Activated CD8-positive, alpha-beta T cell treated with anti-CD3 and anti-CD28 coated beads, Interleukin-2, amount 10 ng/mL, durations not matched to agents 7 days and 5 days (primary cell): Measurements from ENCODE around the gene COL4A1. TPM values are rescaled to one million over a fixed set of nuclear protein-coding genes. Genes with fewer than 3 reads are reported as not detected.

ENCODE experiments used
- ATAC-seq: fragments of 150-1000 bp; cut with Tn5 transposase; one replicate; pipeline ENCODE4 v1.10.0; 2021; ENCODE audit warnings: moderate library complexity
- CTCF ChIA-PET: fragments of 350-600 bp; sonication (Branson Sonifier 250); formaldehyde crosslinking; loops from one replicate; lab custom pipeline; 2021; ENCODE audit warnings: antibody characterized with exemption; lab: Charles Lee
- POLR2A ChIA-PET: fragments of 350-600 bp; sonication (Branson Sonifier 250); formaldehyde crosslinking; loops from one replicate; lab custom pipeline; 2021; ENCODE audit warnings: antibody characterized with exemption; lab: Charles Lee
- DNase-seq: peaks from one replicate; pipeline ENCODE4 v3.0.0-alpha.2; 2020
- H3K27ac Mint-ChIP-seq: one replicate; pipeline ENCODE4 v1.8.0; 2021; ENCODE audit warnings: mild to moderate bottlenecking, mixed read lengths
- H3K27me3 Mint-ChIP-seq: one replicate; pipeline ENCODE4 v1.8.0; 2021; ENCODE audit warnings: low read depth, mixed read lengths
- H3K36me3 Mint-ChIP-seq: one replicate; pipeline ENCODE4 v1.8.0; 2021; ENCODE audit warnings: low read depth, mixed read lengths
- H3K4me1 Mint-ChIP-seq: one replicate; pipeline ENCODE4 v1.8.0; 2021; ENCODE audit warnings: low read depth, mixed read lengths
- H3K4me3 Mint-ChIP-seq: one replicate; pipeline ENCODE4 v1.8.0; 2021; ENCODE audit warnings: mild to moderate bottlenecking, mixed read lengths
- H3K9me3 Mint-ChIP-seq: one replicate; pipeline ENCODE4 v1.8.0; 2022; ENCODE audit warnings: mixed read lengths; ENCODE audit not compliant: insufficient read depth
- total RNA-seq, 2 experiments: library from RNA; stranded (reverse); gene quantifications; one replicate each; pipeline ENCODE4 v1.2.3, GENCODE V29; 2021

The COL4A1 gene
- total RNA-seq, 2 experiments from 2014 or later = not detected

- Mint-ChIP-seq H3K36me3 (no peaks in the 10 kb centered on the region), H3K4me1 (no peaks in the 10 kb centered on the region), H3K9me3 (peaks cover 12% of the 10 kb centered on the region), H3K27me3 (no peaks in the 10 kb centered on the region), H3K27ac (no peak overlapping the region), H3K4me3 (no peak overlapping the region)
- ChIA-PET POLR2A (no interaction called here), CTCF (no interaction called here)
- no peak for ATAC-seq
- DNase-seq = no peak
Observed at GRCh38 chr13:110170020-110170790, 136.8 kb downstream of the COL4A1 start.

GRCh38 chr13:110168999-110169933, 137.7 kb downstream of the COL4A1 start:
- H3K4me1 Mint-ChIP-seq = no peaks in the 10 kb centered on the region
- ATAC-seq (no peak), DNase-seq (no peak)
- ChIA-PET CTCF (no interaction called here), POLR2A (no interaction called here)
- H3K36me3 Mint-ChIP-seq = no peaks in the 10 kb centered on the region
- no peaks in the 10 kb centered on the region for H3K27me3 Mint-ChIP-seq
- no peak overlapping the region for H3K27ac Mint-ChIP-seq
- no peak overlapping the region for H3K4me3 Mint-ChIP-seq
- peaks cover 12% of the 10 kb centered on the region for H3K9me3 Mint-ChIP-seq

GRCh38 chr13:110166598-110166997, 140.4 kb downstream of the COL4A1 start:
- POLR2A ChIA-PET = no interaction called here
- no peaks in the 10 kb centered on the region for H3K27me3 Mint-ChIP-seq
- H3K27ac Mint-ChIP-seq = no peak overlapping the region
- CTCF ChIA-PET = no interaction called here
- no peak overlapping the region for H3K4me3 Mint-ChIP-seq
- no peaks in the 10 kb centered on the region for H3K36me3 Mint-ChIP-seq
- ATAC-seq (no peak), DNase-seq (no peak)
- H3K9me3 Mint-ChIP-seq = no peaks in the 10 kb centered on the region
- H3K4me1 Mint-ChIP-seq = no peaks in the 10 kb centered on the region

GRCh38 chr13:110164706-110165105, 142.3 kb downstream of the COL4A1 start:
- no peak overlapping the region for H3K4me3 Mint-ChIP-seq
- ChIA-PET CTCF (no interaction called here), POLR2A (no interaction called here)
- no peaks in the 10 kb centered on the region for H3K4me1 Mint-ChIP-seq
- ATAC-seq = no peak
- H3K27ac Mint-ChIP-seq = no peak overlapping the region
- no peaks in the 10 kb centered on the region for H3K27me3 Mint-ChIP-seq
- no peaks in the 10 kb centered on the region for H3K9me3 Mint-ChIP-seq
- DNase-seq = no peak
- H3K36me3 Mint-ChIP-seq = no peaks in the 10 kb centered on the region

- Mint-ChIP-seq H3K4me3 (no peak overlapping the region), H3K9me3 (no peaks in the 10 kb centered on the region), H3K27me3 (no peaks in the 10 kb centered on the region), H3K4me1 (no peaks in the 10 kb centered on the region), H3K36me3 (no peaks in the 10 kb centered on the region), H3K27ac (no peak overlapping the region)
- ChIA-PET POLR2A (no interaction called here), CTCF (no interaction called here)
- no peak for ATAC-seq
- DNase-seq = no peak
Observed at GRCh38 chr13:110162866-110163658, 143.9 kb downstream of the COL4A1 start.

- POLR2A ChIA-PET = no interaction called here
- Mint-ChIP-seq H3K4me3 (no peak overlapping the region), H3K4me1 (no peaks in the 10 kb centered on the region), H3K27ac (no peak overlapping the region), H3K27me3 (no peaks in the 10 kb centered on the region), H3K9me3 (no peaks in the 10 kb centered on the region), H3K36me3 (no peaks in the 10 kb centered on the region)
- ATAC-seq (no peak), DNase-seq (no peak)
- CTCF ChIA-PET = no interaction called here
Observed at GRCh38 chr13:110162053-110162452, 144.9 kb downstream of the COL4A1 start.

GRCh38 chr13:110161112-110161882, 145.7 kb downstream of the COL4A1 start:
- no peak for ATAC-seq
- H3K4me1 Mint-ChIP-seq = no peaks in the 10 kb centered on the region
- no peaks in the 10 kb centered on the region for H3K9me3 Mint-ChIP-seq
- ChIA-PET CTCF (no interaction called here), POLR2A (no interaction called here)
- DNase-seq = no peak
- no peak overlapping the region for H3K27ac Mint-ChIP-seq
- no peaks in the 10 kb centered on the region for H3K36me3 Mint-ChIP-seq
- H3K27me3 Mint-ChIP-seq = no peaks in the 10 kb centered on the region
- no peak overlapping the region for H3K4me3 Mint-ChIP-seq

GRCh38 chr13:110158226-110158625, 148.7 kb downstream of the COL4A1 start:
- Mint-ChIP-seq H3K36me3 (no peaks in the 10 kb centered on the region), H3K4me1 (no peaks in the 10 kb centered on the region), H3K27me3 (no peaks in the 10 kb centered on the region), H3K27ac (no peak overlapping the region), H3K4me3 (no peak overlapping the region), H3K9me3 (no peaks in the 10 kb centered on the region)
- DNase-seq = no peak
- CTCF ChIA-PET = no interaction called here
- POLR2A ChIA-PET = no interaction called here
- ATAC-seq = no peak

- no peaks in the 10 kb centered on the region for H3K36me3 Mint-ChIP-seq
- no peak overlapping the region for H3K27ac Mint-ChIP-seq
- no peaks in the 10 kb centered on the region for H3K4me1 Mint-ChIP-seq
- no peaks in the 10 kb centered on the region for H3K9me3 Mint-ChIP-seq
- H3K4me3 Mint-ChIP-seq = no peak overlapping the region
- DNase-seq (no peak), ATAC-seq (no peak)
- ChIA-PET POLR2A (no interaction called here), CTCF (no interaction called here)
- no peaks in the 10 kb centered on the region for H3K27me3 Mint-ChIP-seq
Observed at GRCh38 chr13:110157718-110158117, 149.2 kb downstream of the COL4A1 start.

GRCh38 chr13:110156301-110157049, 150.5 kb downstream of the COL4A1 start:
- no peak for DNase-seq
- ChIA-PET CTCF (no interaction called here), POLR2A (no interaction called here)
- no peaks in the 10 kb centered on the region for H3K9me3 Mint-ChIP-seq
- no peaks in the 10 kb centered on the region for H3K27me3 Mint-ChIP-seq
- ATAC-seq = no peak
- H3K4me3 Mint-ChIP-seq = no peak overlapping the region
- H3K36me3 Mint-ChIP-seq = no peaks in the 10 kb centered on the region
- H3K4me1 Mint-ChIP-seq = no peaks in the 10 kb centered on the region
- no peak overlapping the region for H3K27ac Mint-ChIP-seq

GRCh38 chr13:110155072-110155471, 151.9 kb downstream of the COL4A1 start:
- H3K36me3 Mint-ChIP-seq = no peaks in the 10 kb centered on the region
- no peak for DNase-seq
- H3K27me3 Mint-ChIP-seq = no peaks in the 10 kb centered on the region
- H3K27ac Mint-ChIP-seq = no peak overlapping the region
- ChIA-PET POLR2A (no interaction called here), CTCF (no interaction called here)
- no peaks in the 10 kb centered on the region for H3K9me3 Mint-ChIP-seq
- no peaks in the 10 kb centered on the region for H3K4me1 Mint-ChIP-seq
- no peak for ATAC-seq
- H3K4me3 Mint-ChIP-seq = no peak overlapping the region
